ENCODE results near the gene BCAS4.
"Not testable (repeated sequence)": the region's sequence is repeated elsewhere in the genome, so short reads cannot be mapped to it uniquely, and the experiment has no call there.

BCAS4 gene

DNA sequence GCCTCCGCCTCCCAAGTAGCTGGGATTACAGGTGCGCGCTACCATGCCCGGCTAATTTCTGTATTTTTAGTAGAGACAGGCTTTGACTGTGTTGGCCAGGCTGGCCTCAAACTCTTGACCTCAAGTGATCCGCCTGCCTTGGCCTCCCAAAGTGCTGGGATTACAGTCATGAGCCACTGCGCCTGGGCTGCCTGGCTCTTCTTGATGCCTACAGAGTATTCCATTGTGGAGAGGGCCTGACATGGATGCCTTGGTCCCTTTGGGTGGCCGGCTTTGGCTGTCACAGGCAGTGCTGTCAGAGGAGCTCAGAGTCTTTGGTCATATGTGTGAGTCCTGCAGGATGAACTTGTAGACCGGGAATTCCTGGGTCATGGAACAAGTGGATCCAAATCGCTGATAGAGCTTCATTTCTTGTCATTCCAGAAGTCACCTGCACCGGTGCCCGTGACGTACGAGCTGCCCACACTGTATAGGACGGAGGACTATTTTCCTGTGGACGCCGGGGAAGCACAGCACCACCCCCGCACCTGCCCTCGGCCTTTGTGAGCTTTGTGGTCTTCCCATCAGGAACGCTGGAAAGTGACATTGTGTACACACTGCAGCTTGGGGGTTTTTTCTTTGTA lies 81.3 kb downstream of the BCAS4 start:
- DNase-seq (ENCODE audit: low spot score) = no peak

- no peak for DNase-seq (ENCODE audit: low spot score)
Measured at GRCh38 chr20:50876816-50877215, 82.0 kb downstream of the BCAS4 start.

GRCh38 chr20:50877232-50877743 lies 82.4 kb downstream of the BCAS4 start:
- no peak for DNase-seq (ENCODE audit: low spot score)

GRCh38 chr20:50879649-50880550 lies 85.0 kb downstream of the BCAS4 start:
- no peak for DNase-seq (ENCODE audit: low spot score)

DNA sequence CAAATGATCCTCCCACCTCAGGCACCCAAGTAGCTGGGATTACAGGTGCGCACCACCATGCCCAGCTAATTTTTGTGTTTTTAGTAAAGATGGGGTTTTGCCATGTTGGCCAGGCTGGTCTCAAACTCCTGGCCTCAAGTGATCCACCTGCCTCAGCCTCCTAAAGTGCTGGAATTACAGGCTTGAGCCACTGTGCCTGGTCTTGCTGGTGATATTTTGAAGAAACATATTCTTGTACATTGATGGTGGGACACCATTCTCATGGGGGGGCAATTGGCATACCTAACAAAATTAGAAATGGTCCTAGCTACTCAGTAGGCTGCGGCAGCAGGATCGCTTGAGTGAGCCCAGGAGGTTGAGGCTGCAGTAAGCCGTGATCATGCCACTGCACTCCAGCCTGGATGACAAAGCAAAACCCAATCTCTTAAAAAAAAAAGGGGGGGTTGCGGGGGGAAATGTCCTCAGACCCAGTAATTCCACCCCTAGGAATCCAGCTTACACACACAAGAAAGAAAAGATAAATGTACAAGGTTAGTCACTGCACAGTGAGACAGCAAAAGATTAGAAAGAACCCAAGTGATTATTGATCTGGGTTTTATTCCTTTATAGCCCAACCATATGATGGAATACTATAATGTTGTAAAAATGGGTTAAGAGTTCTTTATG lies 87.0 kb downstream of the BCAS4 start:
- DNase-seq (ENCODE audit: low spot score) = not testable (repeated sequence)

GRCh38 chr20:50883856-50884255 lies 89.0 kb downstream of the BCAS4 start:
- DNase-seq (ENCODE audit: low spot score) = no peak

GRCh38 chr20:50885068-50885467 lies 90.2 kb downstream of the BCAS4 start:
- DNase-seq (ENCODE audit: low spot score) = no peak

DNA sequence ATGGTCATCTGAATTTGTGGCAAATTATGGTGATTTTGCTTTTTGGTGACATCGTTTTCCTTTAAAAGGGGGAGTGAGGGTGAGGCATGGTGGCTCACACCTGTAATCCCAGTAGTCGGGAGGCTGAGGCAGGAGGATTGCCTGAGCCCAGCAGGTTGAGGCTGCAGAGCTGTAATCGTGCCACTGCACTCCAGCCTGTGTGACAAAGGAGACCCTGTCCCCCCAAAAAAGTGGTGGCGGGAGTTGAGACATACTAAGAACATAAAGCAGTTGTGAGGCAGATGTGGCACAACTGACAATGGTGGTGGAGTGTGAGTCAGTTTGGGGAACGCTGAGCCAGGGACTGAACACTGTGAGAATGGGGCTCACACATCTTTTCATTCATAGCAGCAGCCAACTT lies 90.9 kb downstream of the BCAS4 start:
- no peak for DNase-seq (ENCODE audit: low spot score)

- no peak for DNase-seq (ENCODE audit: low spot score)
Measured at GRCh38 chr20:50886184-50886790, 91.4 kb downstream of the BCAS4 start.

DNA sequence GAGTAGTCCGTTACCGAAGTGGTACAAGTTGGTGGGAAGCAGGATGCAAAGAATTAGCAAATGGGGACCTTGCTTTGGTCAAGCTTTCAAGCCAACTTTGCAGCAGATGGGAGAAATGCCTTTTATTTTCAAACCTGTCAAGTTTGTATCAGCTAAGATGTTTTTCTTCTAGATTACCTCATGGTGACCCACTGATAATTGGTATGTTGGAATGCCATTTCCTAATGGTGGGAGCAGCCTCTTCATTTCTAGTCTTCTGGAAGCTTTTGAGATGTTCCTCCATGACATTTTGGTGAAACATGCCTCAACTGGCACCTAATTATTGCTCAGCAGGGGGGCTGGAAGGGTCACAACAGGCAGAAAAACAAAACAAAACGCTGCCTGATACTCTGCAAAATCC lies 92.7 kb downstream of the BCAS4 start:
- DNase-seq (ENCODE audit: low spot score) = no peak

GRCh38 chr20:50891138-50891537 lies 96.3 kb downstream of the BCAS4 start:
- DNase-seq (ENCODE audit: low spot score) = no peak

- DNase-seq (ENCODE audit: low spot score) = no peak
Measured at GRCh38 chr20:50892394-50892793, 97.5 kb downstream of the BCAS4 start.

DNA sequence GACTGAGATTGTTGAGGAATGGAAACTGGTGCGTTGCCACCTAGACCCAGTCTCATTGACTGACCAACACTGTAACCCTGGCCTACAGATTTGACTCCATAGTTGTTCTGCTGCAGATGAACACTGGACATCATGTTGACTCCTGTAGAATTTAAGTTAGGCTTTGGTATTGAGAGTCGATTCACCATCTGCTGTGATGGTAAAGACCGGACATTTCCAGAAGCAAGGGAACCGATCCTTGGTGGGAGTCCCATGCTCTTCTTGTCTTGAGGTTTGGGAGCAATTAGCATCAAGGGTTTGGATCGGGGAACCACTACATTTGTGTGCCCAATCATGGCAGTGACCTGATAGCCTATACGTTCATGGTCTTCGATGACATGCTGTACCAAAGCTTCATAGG lies 98.8 kb downstream of the BCAS4 start:
- DNase-seq (ENCODE audit: low spot score) = no peak

DNA sequence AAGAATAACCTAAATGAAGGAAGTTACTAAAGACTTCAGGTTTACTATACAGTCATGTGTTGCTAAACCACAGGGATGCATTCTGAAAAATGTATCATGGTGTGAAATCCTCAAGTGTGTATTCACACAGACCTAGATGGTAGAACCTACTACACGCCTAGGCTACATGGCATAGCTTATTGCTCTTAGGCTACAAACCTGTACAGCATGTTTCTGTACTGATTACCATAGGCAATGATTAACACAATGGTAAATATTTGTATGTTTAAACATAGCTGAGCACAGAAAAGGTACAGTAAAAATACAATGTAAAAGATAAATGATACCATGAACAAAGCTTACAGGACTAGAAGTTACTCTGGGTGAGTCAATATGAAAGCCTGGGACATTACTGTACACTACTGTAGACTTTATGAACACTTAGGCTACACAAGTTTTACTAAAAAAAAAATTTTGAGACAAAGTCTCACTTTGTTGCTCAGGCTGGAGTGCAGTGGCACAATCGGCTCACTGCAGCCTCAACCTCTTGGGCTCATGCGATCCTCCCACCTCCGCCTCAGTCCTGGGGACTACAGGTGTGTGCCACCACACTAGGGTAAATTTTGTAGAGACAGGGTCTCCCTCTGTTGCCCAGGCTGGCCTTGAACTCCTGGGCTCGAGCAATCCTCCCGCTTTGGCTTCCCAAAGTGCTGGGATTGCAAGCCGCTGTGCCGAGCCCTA lies 100.4 kb downstream of the BCAS4 start:
- DNase-seq (ENCODE audit: low spot score) = no peak

GRCh38 chr20:50898475-50898874 lies 103.6 kb downstream of the BCAS4 start:
- DNase-seq (ENCODE audit: low spot score) = no peak

DNA sequence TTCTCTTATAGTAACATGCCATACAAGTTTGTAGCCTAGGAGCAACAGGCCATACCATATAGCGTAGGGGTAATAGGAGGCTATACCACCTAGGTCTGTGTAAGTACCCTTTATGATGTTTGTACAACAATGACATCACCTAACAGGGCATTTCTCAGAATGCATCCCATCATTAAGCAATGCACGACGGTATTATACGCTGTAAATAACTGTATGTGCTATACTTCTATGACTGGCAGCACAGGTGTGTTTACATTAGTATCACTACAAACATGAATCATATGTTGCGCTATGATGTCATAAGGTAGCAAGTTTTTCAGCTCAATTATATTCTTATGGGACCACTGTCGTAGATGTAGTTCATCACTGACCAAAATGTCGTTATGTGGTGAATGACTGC lies 105.4 kb downstream of the BCAS4 start:
- DNase-seq (ENCODE audit: low spot score) = no peak

DNA sequence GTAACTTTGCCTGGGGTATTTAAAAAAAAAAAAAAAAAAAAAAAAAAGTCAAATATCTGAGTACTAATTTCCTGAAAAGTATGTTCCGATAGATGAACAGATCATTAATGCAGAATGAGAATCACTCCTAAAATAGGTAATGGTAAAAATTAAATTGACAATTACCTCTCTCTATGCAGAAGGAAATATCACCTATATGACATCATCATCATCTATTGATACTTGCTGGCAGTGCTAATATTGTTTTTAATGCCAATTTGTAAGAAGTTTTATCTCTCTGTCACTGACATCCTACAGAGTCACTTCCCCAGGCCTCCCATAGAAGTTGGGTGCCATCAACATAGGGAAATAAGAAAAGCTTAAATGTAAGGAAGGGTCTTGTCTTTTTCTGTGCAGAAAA lies 106.4 kb downstream of the BCAS4 start:
- no peak for DNase-seq (ENCODE audit: low spot score)

DNA sequence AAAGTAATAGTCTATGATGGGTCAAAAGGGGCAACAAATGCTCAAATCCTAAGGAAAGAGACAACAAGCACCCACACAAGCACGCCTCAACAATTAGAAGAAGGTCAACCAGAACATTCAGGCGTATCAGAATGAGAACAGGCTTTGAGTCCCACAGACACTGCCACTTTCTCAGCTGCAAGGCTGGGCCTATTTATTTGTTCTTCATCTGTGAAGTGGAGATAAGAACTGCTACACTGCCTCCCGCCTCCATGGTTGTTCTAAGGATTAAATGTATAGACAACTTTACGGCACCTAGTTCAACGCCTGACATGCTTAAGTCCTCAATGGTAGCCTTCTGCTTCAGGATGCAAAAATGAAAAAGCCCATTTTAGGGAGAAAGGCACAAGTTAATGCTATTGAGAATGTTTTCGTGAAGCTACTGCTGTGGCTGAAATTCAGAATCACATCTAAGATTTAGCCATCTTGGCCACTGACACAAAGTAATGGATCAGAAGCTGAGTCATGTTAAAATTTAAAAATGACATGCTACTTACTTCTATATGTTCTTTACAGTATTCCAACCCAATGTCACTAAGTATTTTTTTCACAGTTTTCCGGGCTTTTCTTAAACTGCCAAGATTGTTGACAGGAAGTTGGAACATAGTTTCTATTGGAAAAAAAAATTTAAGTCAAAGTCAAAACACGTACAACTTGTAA lies 108.6 kb downstream of the BCAS4 start:
- peak; percentile 59 for DNase-seq (ENCODE audit: low spot score)

- DNase-seq (ENCODE audit: low spot score) = no peak
Measured at GRCh38 chr20:50904067-50904570, 109.3 kb downstream of the BCAS4 start.

DNA sequence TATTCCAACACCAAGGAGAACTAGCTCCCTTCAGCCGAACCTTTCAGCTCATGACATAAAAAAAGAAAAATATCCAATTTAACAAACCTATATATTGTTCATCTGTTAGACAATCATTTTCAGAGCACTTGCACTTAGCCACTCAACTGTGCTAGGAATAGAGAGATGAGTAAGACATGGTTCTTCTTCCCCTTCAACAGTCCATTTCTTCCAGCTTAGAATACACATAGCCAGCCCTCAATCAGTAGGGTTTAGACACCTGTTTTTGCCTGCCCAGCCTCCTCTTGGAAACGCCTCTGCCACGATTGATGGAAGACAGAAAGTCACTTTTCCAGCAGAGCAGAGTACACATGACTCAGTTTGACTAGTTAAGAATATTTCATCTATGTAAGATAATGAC lies 114.6 kb downstream of the BCAS4 start:
- DNase-seq (ENCODE audit: low spot score) = no peak

GRCh38 chr20:50911030-50911429 lies 116.2 kb downstream of the BCAS4 start:
- DNase-seq (ENCODE audit: low spot score) = no peak
